GM18507 (cell line): ENCODE results near the gene GCSAM.
"Not testable (repeated sequence)": the region's sequence is repeated elsewhere in the genome, so short reads cannot be mapped to it uniquely, and the experiment has no call there.

Source experiments
- DNase-seq: peaks from one replicate; pipeline ENCODE4 v3.0.0; 2011; ENCODE audit warnings: low read depth; ENCODE audit not compliant: insufficient read length; ENCODE audit errors: extremely low spot score
- FAIRE-seq: peaks from 2 replicates; lab custom pipeline; 2011; peaks lifted over from hg19 to GRCh38; lab: Jason Lieb, UNC

The GCSAM gene

GRCh38 chr3:112083239-112083638 is 49.8 kb downstream of the GCSAM start:
- FAIRE-seq: no peak

GRCh38 chr3:112078125-112079083 is 54.6 kb downstream of the GCSAM start:
- no peak for FAIRE-seq

More at GRCh38 chr3:112083239-112083638, 49.8 kb downstream of the GCSAM start:
- DNase-seq: no peak

DNA sequence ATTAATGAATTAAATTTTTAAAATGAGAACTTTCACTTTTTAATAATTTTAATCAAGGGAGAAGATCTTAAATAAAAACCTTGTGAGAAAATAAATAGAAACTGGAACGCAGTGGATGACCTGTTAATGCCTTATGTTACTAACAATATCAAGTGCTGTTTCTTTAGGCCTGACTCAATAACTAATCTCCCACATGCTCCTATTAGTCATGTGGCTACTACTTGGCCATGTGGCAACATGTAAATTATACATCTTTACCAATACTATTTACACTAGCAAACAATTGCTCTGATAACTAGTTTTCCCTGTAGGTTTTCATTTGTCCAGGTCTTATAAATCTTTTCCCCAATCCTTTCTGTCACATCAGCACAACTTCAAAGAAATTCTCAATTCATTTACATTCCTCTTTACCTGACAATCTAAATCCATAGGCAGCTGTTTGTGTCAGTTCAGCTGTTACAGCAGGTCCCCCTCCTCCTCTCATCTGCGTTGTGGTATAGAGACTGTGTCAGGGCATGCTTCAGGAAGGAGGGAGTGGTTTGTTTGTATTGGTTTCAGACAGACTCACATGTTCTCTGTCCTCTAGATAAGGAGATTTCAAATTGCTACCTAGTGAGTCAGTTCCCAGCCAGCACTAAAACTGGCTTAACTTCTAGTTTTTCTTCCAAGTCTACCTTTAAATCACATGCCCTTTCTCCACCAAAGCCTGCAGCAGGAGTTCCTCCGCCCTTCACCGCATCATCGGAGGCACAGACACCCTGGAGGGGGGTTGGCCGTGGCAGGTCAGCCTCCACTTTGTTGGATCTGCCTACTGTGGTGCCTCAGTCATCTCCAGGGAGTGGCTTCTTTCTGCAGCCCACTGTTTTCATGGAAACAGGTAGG is 58.2 kb downstream of the GCSAM start:
- DNase-seq (no peak), FAIRE-seq (no peak)

More at GRCh38 chr3:112078125-112079083, 54.6 kb downstream of the GCSAM start:
- no peak for DNase-seq

DNA sequence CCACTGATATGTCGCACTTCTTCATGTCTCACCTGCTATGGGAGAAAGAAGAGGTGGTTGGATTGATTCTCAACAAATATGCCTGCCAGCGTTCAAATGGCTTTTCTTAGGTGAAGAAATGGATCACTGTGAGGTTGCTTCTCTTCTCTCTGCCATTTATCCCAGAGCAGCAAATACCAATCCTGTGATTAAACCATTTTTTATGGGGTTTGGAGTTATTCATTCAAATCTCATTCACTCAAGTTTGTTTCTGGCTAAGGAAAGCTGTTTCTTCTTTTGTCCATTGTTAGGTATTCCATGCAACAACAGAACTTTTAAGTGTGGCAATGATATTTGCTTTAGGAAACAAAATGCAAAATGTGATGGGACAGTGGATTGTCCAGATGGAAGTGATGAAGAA is 59.0 kb downstream of the GCSAM start:
- DNase-seq (no peak), FAIRE-seq (no peak)

- FAIRE-seq, DNase-seq: not testable (repeated sequence)
These were observed 60.5 kb downstream of the GCSAM start for GRCh38 chr3:112072387-112073060.
